Measurements from ENCODE around the gene CDON.

Gene CDON

GRCh38 chr11:125945797-125946520, 116.7 kb downstream of the CDON start, which contains the start of gene VSIG10L2:
Gene VSIG10L2, plus strand, starts transcription at chr11:125946044. Its CDS starts 12 bp downstream, at chr11:125946056.
- TF ChIP-seq CTCF (IDR thresholded peaks at IDR 0.05; ENCODE audit: control insufficient read depth, extremely low read depth, insufficient read depth), result no peak
- H3K4me3 ChIP-seq (ENCODE audit: low read depth, low read length), result no peak within 1 kb of the TSS
- no peak for DNase-seq (ENCODE audit: low read depth)

DNA sequence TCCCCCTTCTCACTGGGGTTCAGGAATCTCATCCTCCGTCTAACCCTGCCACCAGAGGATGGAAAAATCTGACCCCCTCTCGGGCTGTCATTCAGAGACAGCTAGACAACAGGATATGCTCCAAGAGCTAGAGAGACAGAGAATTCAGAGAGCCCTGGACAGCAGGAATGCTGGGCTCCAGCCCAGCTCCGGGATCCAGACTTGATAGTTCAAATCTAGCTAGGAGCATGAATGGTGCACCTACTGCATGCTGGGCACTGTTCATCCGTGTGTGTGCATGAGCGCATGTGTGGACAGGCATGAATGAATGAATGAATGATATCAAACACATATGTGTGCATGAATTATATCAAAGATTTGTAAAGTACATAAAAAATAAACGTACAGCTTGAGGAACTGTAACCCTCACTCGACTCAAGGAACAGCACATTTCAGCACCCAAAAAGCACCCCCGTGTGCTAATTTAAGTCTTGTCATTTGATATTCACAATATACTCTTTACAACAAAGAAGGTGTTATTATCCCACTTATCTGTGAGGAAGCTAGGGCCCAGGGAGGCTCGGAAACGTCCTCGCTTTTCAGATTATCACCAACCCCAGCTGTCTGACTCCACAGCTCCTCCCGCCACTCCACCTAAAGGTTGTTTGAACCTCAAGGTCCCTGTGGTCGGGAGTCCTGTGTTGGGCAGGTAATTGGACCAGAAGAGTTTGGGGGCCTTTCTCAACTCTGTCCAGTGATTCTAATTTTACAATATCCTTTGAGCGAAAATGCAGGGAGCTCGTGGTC, 117.5 kb downstream of the CDON start:
- TF ChIP-seq CTCF (IDR thresholded peaks at IDR 0.05; ENCODE audit: control insufficient read depth, extremely low read depth, insufficient read depth), result no peak
- no peak overlapping the region for H3K4me3 ChIP-seq (ENCODE audit: low read depth, low read length)
- no peak for DNase-seq (ENCODE audit: low read depth)

- no peak for TF ChIP-seq CTCF (IDR thresholded peaks at IDR 0.05; ENCODE audit: control insufficient read depth, extremely low read depth, insufficient read depth)
- H3K4me3 ChIP-seq (ENCODE audit: low read depth, low read length), result no peak overlapping the region
These were observed 118.2 kb downstream of the CDON start for GRCh38 chr11:125944350-125945010.

DNA sequence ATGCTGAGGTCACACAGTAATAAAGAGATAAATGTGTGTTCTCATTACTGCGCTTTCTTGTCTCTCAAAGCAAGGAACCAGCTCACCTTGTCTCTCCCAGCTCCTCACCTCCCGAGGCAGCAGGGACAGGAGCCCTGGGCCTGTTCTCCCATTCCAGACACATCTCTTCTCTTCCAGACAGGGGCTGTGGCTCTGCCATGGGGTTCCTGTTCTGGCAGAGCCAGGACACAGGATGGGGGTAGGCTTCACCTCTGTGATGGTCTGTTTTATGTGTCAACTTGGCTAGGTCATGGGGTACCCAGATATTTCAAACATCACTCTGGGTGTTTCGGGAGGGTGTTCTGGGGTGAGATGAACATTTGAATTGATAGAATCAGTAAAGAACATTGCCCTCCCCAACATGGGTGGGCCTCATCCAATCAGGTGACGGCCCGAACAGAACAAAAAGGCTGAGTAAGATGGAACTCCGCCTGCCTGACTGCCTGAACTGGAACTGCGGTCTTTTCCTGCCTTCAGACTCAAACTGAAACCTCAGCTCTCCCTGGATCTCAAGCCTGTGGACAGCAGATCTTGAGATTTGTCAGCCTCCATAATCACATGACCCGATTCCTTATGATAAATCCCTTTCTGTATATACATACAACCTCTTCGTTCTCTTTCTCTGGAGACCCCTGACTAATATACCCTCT, 118.9 kb downstream of the CDON start:
- no peak for DNase-seq (ENCODE audit: low read depth)
- TF ChIP-seq CTCF (IDR thresholded peaks at IDR 0.05; ENCODE audit: control insufficient read depth, extremely low read depth, insufficient read depth), result no peak
- H3K4me3 ChIP-seq (ENCODE audit: low read depth, low read length), result no peak overlapping the region

More at GRCh38 chr11:125944350-125945010, 118.2 kb downstream of the CDON start:
- DNase-seq (ENCODE audit: low read depth), result no peak

DNA sequence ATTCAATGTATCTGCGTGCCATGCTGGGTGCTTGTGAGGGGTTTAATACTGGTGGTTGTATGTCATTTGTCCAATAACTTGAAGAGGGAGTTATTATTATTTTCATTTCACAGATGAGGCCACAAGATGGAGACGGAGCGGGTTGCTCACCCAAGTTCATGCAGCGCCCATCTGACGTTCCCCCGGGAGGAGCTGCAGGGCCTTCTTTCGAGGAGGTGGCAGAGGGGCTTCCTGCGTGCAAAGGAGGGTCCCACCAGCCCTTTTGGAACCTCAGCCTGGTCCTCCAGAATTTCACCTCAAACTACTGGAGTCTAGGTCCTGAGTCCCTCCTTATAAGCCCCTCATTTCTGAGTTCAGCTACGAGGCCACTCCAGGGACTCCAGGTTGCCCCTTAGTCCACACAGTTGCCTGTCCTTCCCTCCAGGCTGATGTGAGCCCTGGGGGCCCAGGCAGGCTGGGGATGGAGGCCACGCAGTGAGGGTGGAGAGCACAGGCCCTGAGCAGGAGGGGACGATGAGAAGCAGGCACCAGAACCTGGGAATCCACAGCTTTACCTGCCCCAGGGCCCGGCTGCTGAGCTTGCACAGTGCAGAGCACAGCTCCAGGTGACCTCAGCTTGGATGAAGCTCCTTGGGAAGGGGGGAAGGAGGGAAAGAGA, 119.8 kb downstream of the CDON start:
- no peak for TF ChIP-seq CTCF (IDR thresholded peaks at IDR 0.05; ENCODE audit: control insufficient read depth, extremely low read depth, insufficient read depth)
- H3K4me3 ChIP-seq (ENCODE audit: low read depth, low read length), result no peak overlapping the region
- DNase-seq (ENCODE audit: low read depth), result no peak

Measured in LNCaP clone FGC (cell line).